ENCODE measurements around the gene DPY19L3. TPM values are rescaled to one million over a fixed set of nuclear protein-coding genes. Genes with fewer than 3 reads are reported as not detected.
"Not testable (repeated sequence)": the region's sequence is repeated elsewhere in the genome, so short reads cannot be mapped to it uniquely, and the experiment has no call there.

The DPY19L3 gene
- total RNA-seq, 1 experiment from 2014 or later, result 27.8 TPM

GRCh38 chr19:32421589-32422361, 16.2 kb downstream of the DPY19L3 start:
- TSS peak; percentile 42 for BruUV-seq (replicated peaks)

DNA sequence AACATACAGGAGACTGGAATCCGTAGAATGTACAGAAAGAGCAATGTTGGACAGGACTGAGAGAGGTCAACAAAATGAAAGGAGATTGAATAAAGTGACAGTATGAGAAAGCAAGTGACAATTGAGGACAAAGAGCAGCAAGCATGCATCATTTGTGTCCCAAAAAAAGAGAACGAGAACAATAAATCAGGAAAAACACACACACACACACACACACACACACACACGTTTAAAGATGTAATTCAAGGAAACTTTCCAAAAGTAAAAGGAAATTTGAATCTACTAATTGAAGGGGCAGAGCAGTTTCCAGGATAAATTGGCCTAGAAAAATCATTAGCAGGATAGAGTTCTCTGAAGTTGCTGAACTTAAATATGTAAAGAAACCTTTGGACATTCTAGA, 16.9 kb downstream of the DPY19L3 start:
- H3K4me1 ChIP-seq (ENCODE audit: control insufficient read depth, insufficient read depth, low read length), result no peaks in the 10 kb centered on the region
- in situ Hi-C loops (cut with HindIII; ENCODE audit: low pct_unique_long_range_greater_than_20kb, low sequenced_read_pairs) (no loop called here), intact Hi-C loops (cut with micrococcal nuclease; ENCODE audit: unreplicated experiment) (no loop called here)
- H3K27me3 ChIP-seq (ENCODE audit: control insufficient read depth, insufficient read depth, low read length), result no peaks in the 10 kb centered on the region
- no peak overlapping the region for H3K27ac ChIP-seq (ENCODE audit: low read length)
- no peak overlapping the region for H3K4me3 ChIP-seq (ENCODE audit: low read depth in 2 of 2, low read length in 2 of 2)
- DNase-seq (ENCODE audit: low read depth, low spot score) (no peak), ATAC-seq (no peak)
- BruUV-seq (replicated peaks), result no TSS peak
- no peaks in the 10 kb centered on the region for H3K36me3 ChIP-seq (ENCODE audit: control insufficient read depth, insufficient read depth, low read length)
- ChIA-PET POLR2A (no interaction called here), CTCF (no interaction called here)
- TF ChIP-seq SIN3A (IDR thresholded peaks at IDR 0.05; ENCODE audit: borderline replicate concordance, insufficient read depth, low read depth, low read length) (no peak), TCF7L2 (IDR thresholded peaks at IDR 0.05; ENCODE audit: low read depth, low read length) (no peak), POLR2AphosphoS5 (IDR thresholded peaks at IDR 0.05; ENCODE audit: low read depth, low read length) (no peak)
- TF ChIP-seq, protein P1, sequence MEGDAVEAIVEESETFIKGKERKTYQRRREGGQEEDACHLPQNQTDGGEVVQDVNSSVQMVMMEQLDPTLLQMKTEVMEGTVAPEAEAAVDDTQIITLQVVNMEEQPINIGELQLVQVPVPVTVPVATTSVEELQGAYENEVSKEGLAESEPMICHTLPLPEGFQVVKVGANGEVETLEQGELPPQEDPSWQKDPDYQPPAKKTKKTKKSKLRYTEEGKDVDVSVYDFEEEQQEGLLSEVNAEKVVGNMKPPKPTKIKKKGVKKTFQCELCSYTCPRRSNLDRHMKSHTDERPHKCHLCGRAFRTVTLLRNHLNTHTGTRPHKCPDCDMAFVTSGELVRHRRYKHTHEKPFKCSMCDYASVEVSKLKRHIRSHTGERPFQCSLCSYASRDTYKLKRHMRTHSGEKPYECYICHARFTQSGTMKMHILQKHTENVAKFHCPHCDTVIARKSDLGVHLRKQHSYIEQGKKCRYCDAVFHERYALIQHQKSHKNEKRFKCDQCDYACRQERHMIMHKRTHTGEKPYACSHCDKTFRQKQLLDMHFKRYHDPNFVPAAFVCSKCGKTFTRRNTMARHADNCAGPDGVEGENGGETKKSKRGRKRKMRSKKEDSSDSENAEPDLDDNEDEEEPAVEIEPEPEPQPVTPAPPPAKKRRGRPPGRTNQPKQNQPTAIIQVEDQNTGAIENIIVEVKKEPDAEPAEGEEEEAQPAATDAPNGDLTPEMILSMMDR (IDR thresholded peaks at IDR 0.05), result no peak
- TF ChIP-seq, protein P2, sequence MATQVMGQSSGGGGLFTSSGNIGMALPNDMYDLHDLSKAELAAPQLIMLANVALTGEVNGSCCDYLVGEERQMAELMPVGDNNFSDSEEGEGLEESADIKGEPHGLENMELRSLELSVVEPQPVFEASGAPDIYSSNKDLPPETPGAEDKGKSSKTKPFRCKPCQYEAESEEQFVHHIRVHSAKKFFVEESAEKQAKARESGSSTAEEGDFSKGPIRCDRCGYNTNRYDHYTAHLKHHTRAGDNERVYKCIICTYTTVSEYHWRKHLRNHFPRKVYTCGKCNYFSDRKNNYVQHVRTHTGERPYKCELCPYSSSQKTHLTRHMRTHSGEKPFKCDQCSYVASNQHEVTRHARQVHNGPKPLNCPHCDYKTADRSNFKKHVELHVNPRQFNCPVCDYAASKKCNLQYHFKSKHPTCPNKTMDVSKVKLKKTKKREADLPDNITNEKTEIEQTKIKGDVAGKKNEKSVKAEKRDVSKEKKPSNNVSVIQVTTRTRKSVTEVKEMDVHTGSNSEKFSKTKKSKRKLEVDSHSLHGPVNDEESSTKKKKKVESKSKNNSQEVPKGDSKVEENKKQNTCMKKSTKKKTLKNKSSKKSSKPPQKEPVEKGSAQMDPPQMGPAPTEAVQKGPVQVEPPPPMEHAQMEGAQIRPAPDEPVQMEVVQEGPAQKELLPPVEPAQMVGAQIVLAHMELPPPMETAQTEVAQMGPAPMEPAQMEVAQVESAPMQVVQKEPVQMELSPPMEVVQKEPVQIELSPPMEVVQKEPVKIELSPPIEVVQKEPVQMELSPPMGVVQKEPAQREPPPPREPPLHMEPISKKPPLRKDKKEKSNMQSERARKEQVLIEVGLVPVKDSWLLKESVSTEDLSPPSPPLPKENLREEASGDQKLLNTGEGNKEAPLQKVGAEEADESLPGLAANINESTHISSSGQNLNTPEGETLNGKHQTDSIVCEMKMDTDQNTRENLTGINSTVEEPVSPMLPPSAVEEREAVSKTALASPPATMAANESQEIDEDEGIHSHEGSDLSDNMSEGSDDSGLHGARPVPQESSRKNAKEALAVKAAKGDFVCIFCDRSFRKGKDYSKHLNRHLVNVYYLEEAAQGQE (IDR thresholded peaks at IDR 0.05; ENCODE audit: insufficient read depth in 1 of 2, low read depth in 2 of 2, low read length in 1 of 2), result no peak
- H3K9me3 ChIP-seq (ENCODE audit: control insufficient read depth, insufficient read depth, low read depth, low read length), result no peaks in the 10 kb centered on the region

More at GRCh38 chr19:32421589-32422361, 16.2 kb downstream of the DPY19L3 start:
- no peak for ATAC-seq
- in situ Hi-C loops (cut with HindIII; ENCODE audit: low pct_unique_long_range_greater_than_20kb, low sequenced_read_pairs), result no loop called here
- DNase-seq (ENCODE audit: low read depth, low spot score), result no peak
- Histone ChIP-seq H3K27me3 (ENCODE audit: control insufficient read depth, insufficient read depth, low read length) (no peaks in the 10 kb centered on the region), H3K36me3 (ENCODE audit: control insufficient read depth, insufficient read depth, low read length) (no peaks in the 10 kb centered on the region), H3K4me3 (ENCODE audit: low read depth in 2 of 2, low read length in 2 of 2) (no peak overlapping the region), H3K4me1 (ENCODE audit: control insufficient read depth, insufficient read depth, low read length) (no peaks in the 10 kb centered on the region), H3K9me3 (ENCODE audit: control insufficient read depth, insufficient read depth, low read depth, low read length) (no peaks in the 10 kb centered on the region), H3K27ac (ENCODE audit: low read length) (no peak overlapping the region)
- intact Hi-C loops (cut with micrococcal nuclease; ENCODE audit: unreplicated experiment), result no loop called here
- POLR2A ChIA-PET, result no interaction called here
- TF ChIP-seq, protein P1 (IDR thresholded peaks at IDR 0.05), result no peak
- TF ChIP-seq TCF7L2 (IDR thresholded peaks at IDR 0.05; ENCODE audit: low read depth, low read length) (no peak), POLR2AphosphoS5 (IDR thresholded peaks at IDR 0.05; ENCODE audit: low read depth, low read length) (no peak), SIN3A (IDR thresholded peaks at IDR 0.05; ENCODE audit: borderline replicate concordance, insufficient read depth, low read depth, low read length) (no peak)
- TF ChIP-seq, protein P2 (IDR thresholded peaks at IDR 0.05; ENCODE audit: insufficient read depth in 1 of 2, low read depth in 2 of 2, low read length in 1 of 2), result no peak
- CTCF ChIA-PET, result no interaction called here

- H3K36me3 ChIP-seq (ENCODE audit: control insufficient read depth, insufficient read depth, low read length); DNase-seq (ENCODE audit: low read depth, low spot score); H3K9me3 ChIP-seq (ENCODE audit: control insufficient read depth, insufficient read depth, low read depth, low read length); in situ Hi-C loops (cut with HindIII; ENCODE audit: low pct_unique_long_range_greater_than_20kb, low sequenced_read_pairs); H3K27me3 ChIP-seq (ENCODE audit: control insufficient read depth, insufficient read depth, low read length); intact Hi-C loops (cut with micrococcal nuclease; ENCODE audit: unreplicated experiment); ATAC-seq; BruUV-seq (replicated peaks); H3K27ac ChIP-seq (ENCODE audit: low read length); H3K4me1 ChIP-seq (ENCODE audit: control insufficient read depth, insufficient read depth, low read length); H3K4me3 ChIP-seq (ENCODE audit: low read depth in 2 of 2, low read length in 2 of 2): not testable (repeated sequence)
- CTCF ChIA-PET, result interaction anchor here (0.7 kb wide), 1 partner anchor 12 kb away, joined by 3 read pairs; no protein-coding TSS in a partner anchor
- POLR2A ChIA-PET, result interaction anchor here (0.6 to 0.7 kb wide), 3 partner anchors 17 to 1028 kb away, joined by 4 to 10 read pairs (median 4); no protein-coding TSS in a partner anchor
Measured at GRCh38 chr19:32423944-32424343, 18.4 kb downstream of the DPY19L3 start.
